Measurements from ENCODE around the gene CHST12. TPM values are rescaled to one million over a fixed set of nuclear protein-coding genes. Genes with fewer than 3 reads are reported as not detected.

Gene CHST12
- polyA plus RNA-seq, 1 donor from 2014 or later = 6.4 TPM

DNA sequence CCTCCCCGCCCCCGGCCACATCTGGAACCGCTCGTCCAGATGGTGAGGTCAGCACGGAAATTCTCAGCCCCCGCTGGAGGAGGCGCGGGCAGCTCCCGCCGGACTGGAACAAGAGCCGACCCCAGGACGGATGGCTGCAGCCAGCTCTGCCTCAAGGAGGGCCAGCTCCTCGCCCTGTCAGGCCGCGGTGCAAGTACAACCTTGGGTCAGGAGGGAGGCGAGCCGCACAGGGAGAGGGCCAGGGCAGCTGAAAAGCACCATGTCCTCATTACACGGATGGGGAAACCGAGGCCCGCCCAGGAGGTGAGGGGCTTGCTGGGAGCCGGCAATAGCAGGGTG is 76.6 kb downstream of the CHST12 start:
- H3K4me3 ChIP-seq (ENCODE audit: low read length) = no peak overlapping the region
- H3K36me3 ChIP-seq (ENCODE audit: insufficient read depth, low read length) = no peaks in the 10 kb centered on the region
- no peak overlapping the region for H3K9ac ChIP-seq (ENCODE audit: low read length)
- H2AFZ ChIP-seq (ENCODE audit: low read depth, low read length) = no peak overlapping the region
- no peaks in the 10 kb centered on the region for H3K9me3 ChIP-seq (ENCODE audit: low read length)
- H3K27ac ChIP-seq (ENCODE audit: low read length) = no peak overlapping the region
- H3K4me2 ChIP-seq (ENCODE audit: low read length) = no peak overlapping the region
- H3K27me3 ChIP-seq (ENCODE audit: insufficient read depth, low read depth, low read length) = no peaks in the 10 kb centered on the region
- H3F3A ChIP-seq (ENCODE audit: insufficient read depth, low read length, poor library complexity, severe bottlenecking) = no peaks in the 10 kb centered on the region
- no peaks in the 10 kb centered on the region for H4K20me1 ChIP-seq (ENCODE audit: insufficient read depth)
- TF ChIP-seq TAF1 (IDR thresholded peaks at IDR 0.05; ENCODE audit: low read depth) (no peak), SMC3 (conservative IDR thresholded peaks at IDR 0.05; ENCODE audit: poor library complexity) (no peak), POLR2AphosphoS5 (IDR thresholded peaks at IDR 0.05) (no peak), EZH2 (IDR thresholded peaks at IDR 0.05; ENCODE audit: borderline replicate concordance, insufficient read depth, low read length, poor library complexity, severe bottlenecking) (no peak), MXI1 (conservative IDR thresholded peaks at IDR 0.05; ENCODE audit: poor library complexity, severe bottlenecking) (no peak), RAD21 (conservative IDR thresholded peaks at IDR 0.05) (no peak), EP300 (conservative IDR thresholded peaks at IDR 0.05; ENCODE audit: poor library complexity, severe bottlenecking) (no peak)
- TF ChIP-seq, protein P1, sequence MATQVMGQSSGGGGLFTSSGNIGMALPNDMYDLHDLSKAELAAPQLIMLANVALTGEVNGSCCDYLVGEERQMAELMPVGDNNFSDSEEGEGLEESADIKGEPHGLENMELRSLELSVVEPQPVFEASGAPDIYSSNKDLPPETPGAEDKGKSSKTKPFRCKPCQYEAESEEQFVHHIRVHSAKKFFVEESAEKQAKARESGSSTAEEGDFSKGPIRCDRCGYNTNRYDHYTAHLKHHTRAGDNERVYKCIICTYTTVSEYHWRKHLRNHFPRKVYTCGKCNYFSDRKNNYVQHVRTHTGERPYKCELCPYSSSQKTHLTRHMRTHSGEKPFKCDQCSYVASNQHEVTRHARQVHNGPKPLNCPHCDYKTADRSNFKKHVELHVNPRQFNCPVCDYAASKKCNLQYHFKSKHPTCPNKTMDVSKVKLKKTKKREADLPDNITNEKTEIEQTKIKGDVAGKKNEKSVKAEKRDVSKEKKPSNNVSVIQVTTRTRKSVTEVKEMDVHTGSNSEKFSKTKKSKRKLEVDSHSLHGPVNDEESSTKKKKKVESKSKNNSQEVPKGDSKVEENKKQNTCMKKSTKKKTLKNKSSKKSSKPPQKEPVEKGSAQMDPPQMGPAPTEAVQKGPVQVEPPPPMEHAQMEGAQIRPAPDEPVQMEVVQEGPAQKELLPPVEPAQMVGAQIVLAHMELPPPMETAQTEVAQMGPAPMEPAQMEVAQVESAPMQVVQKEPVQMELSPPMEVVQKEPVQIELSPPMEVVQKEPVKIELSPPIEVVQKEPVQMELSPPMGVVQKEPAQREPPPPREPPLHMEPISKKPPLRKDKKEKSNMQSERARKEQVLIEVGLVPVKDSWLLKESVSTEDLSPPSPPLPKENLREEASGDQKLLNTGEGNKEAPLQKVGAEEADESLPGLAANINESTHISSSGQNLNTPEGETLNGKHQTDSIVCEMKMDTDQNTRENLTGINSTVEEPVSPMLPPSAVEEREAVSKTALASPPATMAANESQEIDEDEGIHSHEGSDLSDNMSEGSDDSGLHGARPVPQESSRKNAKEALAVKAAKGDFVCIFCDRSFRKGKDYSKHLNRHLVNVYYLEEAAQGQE (IDR thresholded peaks at IDR 0.05; ENCODE audit: borderline replicate concordance) = no peak
- TF ChIP-seq, protein P2, sequence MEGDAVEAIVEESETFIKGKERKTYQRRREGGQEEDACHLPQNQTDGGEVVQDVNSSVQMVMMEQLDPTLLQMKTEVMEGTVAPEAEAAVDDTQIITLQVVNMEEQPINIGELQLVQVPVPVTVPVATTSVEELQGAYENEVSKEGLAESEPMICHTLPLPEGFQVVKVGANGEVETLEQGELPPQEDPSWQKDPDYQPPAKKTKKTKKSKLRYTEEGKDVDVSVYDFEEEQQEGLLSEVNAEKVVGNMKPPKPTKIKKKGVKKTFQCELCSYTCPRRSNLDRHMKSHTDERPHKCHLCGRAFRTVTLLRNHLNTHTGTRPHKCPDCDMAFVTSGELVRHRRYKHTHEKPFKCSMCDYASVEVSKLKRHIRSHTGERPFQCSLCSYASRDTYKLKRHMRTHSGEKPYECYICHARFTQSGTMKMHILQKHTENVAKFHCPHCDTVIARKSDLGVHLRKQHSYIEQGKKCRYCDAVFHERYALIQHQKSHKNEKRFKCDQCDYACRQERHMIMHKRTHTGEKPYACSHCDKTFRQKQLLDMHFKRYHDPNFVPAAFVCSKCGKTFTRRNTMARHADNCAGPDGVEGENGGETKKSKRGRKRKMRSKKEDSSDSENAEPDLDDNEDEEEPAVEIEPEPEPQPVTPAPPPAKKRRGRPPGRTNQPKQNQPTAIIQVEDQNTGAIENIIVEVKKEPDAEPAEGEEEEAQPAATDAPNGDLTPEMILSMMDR (IDR thresholded peaks at IDR 0.05; ENCODE audit: poor library complexity, severe bottlenecking) = no peak
- H3K9me2 ChIP-seq (ENCODE audit: insufficient read depth, low read length) = no peaks in the 10 kb centered on the region
- no peaks in the 10 kb centered on the region for H3K79me2 ChIP-seq (replicated peaks; ENCODE audit: insufficient read depth, low read length)

DNA sequence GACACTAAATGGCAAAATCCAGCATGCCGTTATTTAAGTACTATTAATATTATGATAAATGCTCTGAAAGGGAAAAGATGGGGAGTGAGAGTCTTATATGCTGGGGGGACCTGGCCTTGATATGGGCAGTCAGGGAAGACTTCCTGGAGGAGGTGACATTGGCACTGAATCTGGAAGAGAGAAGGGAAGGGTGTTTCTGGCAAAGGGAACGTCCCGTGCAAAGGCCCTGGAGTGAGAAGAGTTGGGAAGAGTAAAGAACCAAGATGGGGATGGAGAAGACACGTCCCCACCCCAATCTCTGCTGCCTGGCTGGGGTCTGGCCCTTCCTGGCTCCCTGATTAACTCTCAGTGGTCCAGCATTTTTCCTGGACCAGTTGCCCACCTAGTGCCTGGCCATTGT is 77.8 kb downstream of the CHST12 start:
- no peak for TF ChIP-seq EZH2 (IDR thresholded peaks at IDR 0.05; ENCODE audit: borderline replicate concordance, insufficient read depth, low read length, poor library complexity, severe bottlenecking)
- TF ChIP-seq MXI1 (conservative IDR thresholded peaks at IDR 0.05; ENCODE audit: poor library complexity, severe bottlenecking) = no peak
- TF ChIP-seq TAF1 (IDR thresholded peaks at IDR 0.05; ENCODE audit: low read depth) = no peak
- no peak for TF ChIP-seq POLR2AphosphoS5 (IDR thresholded peaks at IDR 0.05)
- no peak for TF ChIP-seq EP300 (conservative IDR thresholded peaks at IDR 0.05; ENCODE audit: poor library complexity, severe bottlenecking)
- no peak for TF ChIP-seq SMC3 (conservative IDR thresholded peaks at IDR 0.05; ENCODE audit: poor library complexity)
- no peak for TF ChIP-seq RAD21 (conservative IDR thresholded peaks at IDR 0.05)
- TF ChIP-seq, protein P2 (IDR thresholded peaks at IDR 0.05; ENCODE audit: poor library complexity, severe bottlenecking) = no peak
- TF ChIP-seq, protein P1 (IDR thresholded peaks at IDR 0.05; ENCODE audit: borderline replicate concordance) = no peak
- H3K79me2 ChIP-seq (replicated peaks; ENCODE audit: insufficient read depth, low read length) = no peaks in the 10 kb centered on the region
- H3K36me3 ChIP-seq (ENCODE audit: insufficient read depth, low read length) = no peaks in the 10 kb centered on the region
- H3K4me2 ChIP-seq (ENCODE audit: low read length) = no peak overlapping the region
- no peak overlapping the region for H3K27ac ChIP-seq (ENCODE audit: low read length)
- no peak overlapping the region for H2AFZ ChIP-seq (ENCODE audit: low read depth, low read length)
- no peaks in the 10 kb centered on the region for H3F3A ChIP-seq (ENCODE audit: insufficient read depth, low read length, poor library complexity, severe bottlenecking)
- no peaks in the 10 kb centered on the region for H3K9me3 ChIP-seq (ENCODE audit: low read length)
- H3K9me2 ChIP-seq (ENCODE audit: insufficient read depth, low read length) = no peaks in the 10 kb centered on the region
- no peaks in the 10 kb centered on the region for H3K27me3 ChIP-seq (ENCODE audit: insufficient read depth, low read depth, low read length)
- H3K9ac ChIP-seq (ENCODE audit: low read length) = no peak overlapping the region
- H4K20me1 ChIP-seq (ENCODE audit: insufficient read depth) = no peaks in the 10 kb centered on the region
- no peak overlapping the region for H3K4me3 ChIP-seq (ENCODE audit: low read length)

Data from neural cell (in vitro differentiated cells).